ENCODE results near the gene CORO2B.

GRCh38 chr15:68644996-68645395, 66.2 kb downstream of the CORO2B start:
- no peak for TF ChIP-seq CTCF (conservative IDR thresholded peaks at IDR 0.05; ENCODE audit: low read depth, low read length)
- no peak for TF ChIP-seq POLR2A (IDR thresholded peaks at IDR 0.05; ENCODE audit: low read depth, low read length)
- TF ChIP-seq RFX5 (IDR thresholded peaks at IDR 0.05; ENCODE audit: low read depth, low read length) = no peak
- TF ChIP-seq CEBPB (IDR thresholded peaks at IDR 0.05; ENCODE audit: low read depth, low read length) = no peak
- no peak for TF ChIP-seq CHD1 (IDR thresholded peaks at IDR 0.05; ENCODE audit: low read depth, low read length)
- no peak for TF ChIP-seq FOS (IDR thresholded peaks at IDR 0.05; ENCODE audit: low read depth, low read length)
- no peak for TF ChIP-seq BHLHE40 (IDR thresholded peaks at IDR 0.05; ENCODE audit: low read depth, low read length)
- no peak for TF ChIP-seq RAD21 (IDR thresholded peaks at IDR 0.05; ENCODE audit: low read length)
- TF ChIP-seq MXI1 (IDR thresholded peaks at IDR 0.05; ENCODE audit: borderline replicate concordance, low read depth, low read length) = no peak
- TF ChIP-seq USF2 (IDR thresholded peaks at IDR 0.05; ENCODE audit: low read depth, low read length) = no peak
- TF ChIP-seq SMC3 (IDR thresholded peaks at IDR 0.05; ENCODE audit: low read depth, low read length) = no peak
- no peak for TF ChIP-seq MAFK (IDR thresholded peaks at IDR 0.05; ENCODE audit: low read depth, low read length)
- TF ChIP-seq MAZ (IDR thresholded peaks at IDR 0.05; ENCODE audit: borderline replicate concordance, low read depth, low read length) = no peak
- TF ChIP-seq RCOR1 (IDR thresholded peaks at IDR 0.05; ENCODE audit: insufficient replicate concordance, low read length) = no peak
